DND-41 (cell line): ENCODE data around the gene UTF1.

Source experiments
- ATAC-seq: fragments of 200-7000 bp; cut with Tn5 transposase; 3 replicates; pipeline ENCODE4 v1.9.1; 2021; ENCODE audit warnings: low read depth; ENCODE audit not compliant: insufficient read depth
- DNase-seq: peaks from one replicate; pipeline ENCODE4 v3.0.0-alpha.2; 2020
- H2AFZ ChIP-seq: 2 replicates; pipeline ENCODE4 v1.6.0; 2012; ENCODE audit warnings: low read depth, low read length
- H3K27ac ChIP-seq: 2 replicates; pipeline ENCODE4 v1.5.1; 2012; ENCODE audit warnings: low read length, inconsistent platforms
- H3K27me3 ChIP-seq: fragments of 200-600 bp; sonication (generic); 2 replicates; pipeline ENCODE4 v1.6.0; 2012; ENCODE audit warnings: low read length, mild to moderate bottlenecking, inconsistent platforms; ENCODE audit not compliant: insufficient read depth, poor library complexity
- H3K36me3 ChIP-seq: 2 replicates; pipeline ENCODE4 v1.5.1; 2012; ENCODE audit warnings: low read length, inconsistent platforms; ENCODE audit not compliant: insufficient read depth
- H3K4me1 ChIP-seq: 2 replicates; pipeline ENCODE4 v1.5.1; 2012; ENCODE audit warnings: mild to moderate bottlenecking, low read length; ENCODE audit not compliant: insufficient read depth
- H3K4me2 ChIP-seq: 2 replicates; pipeline ENCODE4 v1.6.0; 2012; ENCODE audit warnings: mild to moderate bottlenecking, moderate library complexity, low read length, inconsistent platforms; ENCODE audit not compliant: insufficient read depth
- H3K4me3 ChIP-seq, 2 experiments: fragments of 200-600 bp in 1 of 2; shearing (Covaris generic) in 1 of 2; 2 replicates each; pipeline ENCODE4 v1.5.1; 2012 to 2016; ENCODE audit warnings: inconsistent platforms in 2 of 2, low read length in 2 of 2, mild to moderate bottlenecking in 2 of 2, low read depth in 1 of 2, moderate library complexity in 1 of 2
- H3K79me2 ChIP-seq: 2 replicates; pipeline ENCODE4 v1.6.0; 2012; ENCODE audit warnings: low read length, inconsistent platforms; ENCODE audit not compliant: insufficient read depth
- H3K9ac ChIP-seq: 2 replicates; pipeline ENCODE4 v1.6.0; 2012; ENCODE audit warnings: low read depth, mild to moderate bottlenecking, inconsistent platforms, low read length, moderate library complexity
- H3K9me3 ChIP-seq: 2 replicates; pipeline ENCODE4 v1.5.1; 2012; ENCODE audit warnings: low read length, moderate library complexity, mild to moderate bottlenecking, inconsistent platforms; ENCODE audit not compliant: insufficient read depth, severe bottlenecking
- H4K20me1 ChIP-seq: 2 replicates; pipeline ENCODE4 v1.6.0; 2012; ENCODE audit warnings: low read length; ENCODE audit not compliant: insufficient read depth
- CTCF ChIP-seq: IDR thresholded peaks from 2 replicates; pipeline ENCODE4 v1.5.1; 2012; ENCODE audit warnings: borderline replicate concordance, low read length, moderate library complexity, mild to moderate bottlenecking; ENCODE audit not compliant: poor library complexity, severe bottlenecking; ENCODE audit errors: extremely low read depth
- EZH2 ChIP-seq: IDR thresholded peaks from 3 replicates; pipeline ENCODE4 v1.6.1; 2012; ENCODE audit warnings: borderline replicate concordance, low read depth, mild to moderate bottlenecking, moderate library complexity, low read length, inconsistent platforms; ENCODE audit not compliant: severe bottlenecking

Gene UTF1

GRCh38 chr10:133230044-133230361 is at the start of gene UTF1:
UTF1 (plus strand) TSS chr10:133230217; CDS start chr10:133230289, 72 bp downstream.
- no peak within 1 kb of the TSS for H2AFZ ChIP-seq
- H3K27me3 ChIP-seq = no peaks in the 10 kb centered on the region
- no peaks in the 10 kb centered on the region for H4K20me1 ChIP-seq
- no peak within 1 kb of the TSS for H3K4me3 ChIP-seq
- no peaks in the 10 kb centered on the region for H3K4me1 ChIP-seq
- no peak for ATAC-seq
- no peak within 1 kb of the TSS for H3K9ac ChIP-seq
- TF ChIP-seq CTCF (no peak), EZH2 (no peak)
- no peak within 1 kb of the TSS for H3K4me2 ChIP-seq
- no peak for DNase-seq
- H3K36me3 ChIP-seq = no peaks in the 10 kb centered on the region
- H3K9me3 ChIP-seq = no peaks in the 10 kb centered on the region
- no peaks in the 10 kb centered on the region for H3K79me2 ChIP-seq
- H3K27ac ChIP-seq = no peak within 1 kb of the TSS

- ATAC-seq (no peak), DNase-seq (no peak)
- H3K79me2 ChIP-seq = no peaks in the 10 kb centered on the region
- no peaks in the 10 kb centered on the region for H3K27me3 ChIP-seq
- no peak overlapping the region for H3K27ac ChIP-seq
- no peak overlapping the region for H3K9ac ChIP-seq
- H4K20me1 ChIP-seq = no peaks in the 10 kb centered on the region; the same call in 1 of the 2 replicates
- H3K9me3 ChIP-seq = peaks cover 10% of the 10 kb centered on the region
- TF ChIP-seq CTCF (no peak), EZH2 (no peak)
- H3K4me2 ChIP-seq = no peak overlapping the region
- H3K36me3 ChIP-seq = no peaks in the 10 kb centered on the region
- H3K4me1 ChIP-seq = no peaks in the 10 kb centered on the region
- no peak overlapping the region for H2AFZ ChIP-seq
- no peak overlapping the region for H3K4me3 ChIP-seq
Observed at GRCh38 chr10:133180965-133181639, 48.9 kb upstream of the UTF1 start.

- Histone ChIP-seq H3K4me3 (no peak overlapping the region), H3K4me1 (no peaks in the 10 kb centered on the region), H3K79me2 (no peaks in the 10 kb centered on the region), H3K27me3 (no peaks in the 10 kb centered on the region), H3K9me3 (peaks cover 9% of the 10 kb centered on the region), H4K20me1 (no peaks in the 10 kb centered on the region; the same call in 1 of the 2 replicates), H3K4me2 (no peak overlapping the region), H3K36me3 (no peaks in the 10 kb centered on the region), H2AFZ (no peak overlapping the region), H3K27ac (no peak overlapping the region), H3K9ac (no peak overlapping the region)
- no peak for DNase-seq
- TF ChIP-seq EZH2 (no peak), CTCF (no peak)
- ATAC-seq = no peak
Observed at GRCh38 chr10:133182190-133182589, 47.8 kb upstream of the UTF1 start.
